ENCODE measurements around the gene MRPS23.

Gene MRPS23

GRCh38 chr17:57852955-57853328, 3.1 kb upstream of the MRPS23 start:
- TF ChIP-seq SIN3A (IDR thresholded peaks at IDR 0.05; ENCODE audit: borderline replicate concordance, insufficient read depth, low read length) (no peak), POLR2AphosphoS5 (IDR thresholded peaks at IDR 0.05; ENCODE audit: low read depth, low read length) (no peak)

GRCh38 chr17:57852092-57852954, 2.5 kb upstream of the MRPS23 start:
- TF ChIP-seq REST (IDR thresholded peaks at IDR 0.05; ENCODE audit: insufficient read depth in 1 of 2, low read depth in 2 of 2, low read length in 2 of 2) (no peak), SIN3A (IDR thresholded peaks at IDR 0.05; ENCODE audit: borderline replicate concordance, insufficient read depth, low read length) (no peak), TAF1 (IDR thresholded peaks at IDR 0.05; ENCODE audit: borderline replicate concordance, insufficient read depth, low read length) (no peak), FOXP2 (optimal IDR thresholded peaks at IDR 0.05; ENCODE audit: borderline replicate concordance, extremely low read depth, extremely low read length, insufficient read depth) (no peak), POLR2AphosphoS5 (IDR thresholded peaks at IDR 0.05; ENCODE audit: low read depth, low read length) (no peak)

GRCh38 chr17:57849163-57849873, 526 bp downstream of the MRPS23 start:
- TF ChIP-seq REST (IDR thresholded peaks at IDR 0.05; ENCODE audit: insufficient read depth in 1 of 2, low read depth in 2 of 2, low read length in 2 of 2) (no peak), POLR2AphosphoS5 (IDR thresholded peaks at IDR 0.05; ENCODE audit: low read depth, low read length) (no peak), SIN3A (IDR thresholded peaks at IDR 0.05; ENCODE audit: borderline replicate concordance, insufficient read depth, low read length) (no peak), FOXP2 (optimal IDR thresholded peaks at IDR 0.05; ENCODE audit: borderline replicate concordance, extremely low read depth, extremely low read length, insufficient read depth) (no peak), TAF1 (IDR thresholded peaks at IDR 0.05; ENCODE audit: borderline replicate concordance, insufficient read depth, low read length) (no peak)

GRCh38 chr17:57842280-57842679, 7.6 kb downstream of the MRPS23 start:
- TF ChIP-seq POLR2AphosphoS5 (IDR thresholded peaks at IDR 0.05; ENCODE audit: low read depth, low read length) (no peak), SIN3A (IDR thresholded peaks at IDR 0.05; ENCODE audit: borderline replicate concordance, insufficient read depth, low read length) (no peak), FOXP2 (optimal IDR thresholded peaks at IDR 0.05; ENCODE audit: borderline replicate concordance, extremely low read depth, extremely low read length, insufficient read depth) (no peak), REST (IDR thresholded peaks at IDR 0.05; ENCODE audit: insufficient read depth in 1 of 2, low read depth in 2 of 2, low read length in 2 of 2) (no peak), TAF1 (IDR thresholded peaks at IDR 0.05; ENCODE audit: borderline replicate concordance, insufficient read depth, low read length) (no peak)

GRCh38 chr17:57839571-57839923, 10.3 kb downstream of the MRPS23 start:
- TF ChIP-seq REST (IDR thresholded peaks at IDR 0.05; ENCODE audit: insufficient read depth in 1 of 2, low read depth in 2 of 2, low read length in 2 of 2) (no peak), TAF1 (IDR thresholded peaks at IDR 0.05; ENCODE audit: borderline replicate concordance, insufficient read depth, low read length) (no peak), FOXP2 (optimal IDR thresholded peaks at IDR 0.05; ENCODE audit: borderline replicate concordance, extremely low read depth, extremely low read length, insufficient read depth) (no peak), POLR2AphosphoS5 (IDR thresholded peaks at IDR 0.05; ENCODE audit: low read depth, low read length) (no peak), SIN3A (IDR thresholded peaks at IDR 0.05; ENCODE audit: borderline replicate concordance, insufficient read depth, low read length) (no peak)

All from PFSK-1 (cell line).